GM20000 (cell line): ENCODE data around the gene C1RL.

Source experiments
- DNase-seq: peaks from one replicate; pipeline ENCODE4 v3.0.0; 2012; ENCODE audit warnings: low spot score
- TF ChIP-seq, protein P1 (sequence below): IDR thresholded peaks from 2 replicates; pipeline ENCODE4 v1.5.1; 2012; ENCODE audit warnings: mild to moderate bottlenecking, control low read depth; ENCODE audit errors: extremely low read depth, missing control alignments

Gene C1RL

DNA sequence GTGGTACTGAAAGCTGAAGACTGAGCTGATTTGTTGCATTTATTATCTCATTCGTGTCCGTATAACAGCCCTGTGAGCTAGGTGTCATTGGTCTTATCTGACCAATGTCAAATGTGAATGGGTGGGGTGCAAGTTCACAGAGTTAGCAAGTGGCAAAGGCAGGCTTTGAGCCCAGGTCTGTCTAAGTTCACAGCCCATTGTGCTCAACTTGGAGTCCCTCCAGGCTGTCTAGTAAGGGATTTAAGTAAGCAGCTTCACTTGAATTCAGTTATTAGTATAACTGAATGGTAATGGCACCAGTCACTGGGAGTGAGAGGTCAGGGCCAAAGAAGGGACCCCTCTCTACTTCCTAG, 40.0 kb downstream of the C1RL start:
- TF ChIP-seq, protein P1, sequence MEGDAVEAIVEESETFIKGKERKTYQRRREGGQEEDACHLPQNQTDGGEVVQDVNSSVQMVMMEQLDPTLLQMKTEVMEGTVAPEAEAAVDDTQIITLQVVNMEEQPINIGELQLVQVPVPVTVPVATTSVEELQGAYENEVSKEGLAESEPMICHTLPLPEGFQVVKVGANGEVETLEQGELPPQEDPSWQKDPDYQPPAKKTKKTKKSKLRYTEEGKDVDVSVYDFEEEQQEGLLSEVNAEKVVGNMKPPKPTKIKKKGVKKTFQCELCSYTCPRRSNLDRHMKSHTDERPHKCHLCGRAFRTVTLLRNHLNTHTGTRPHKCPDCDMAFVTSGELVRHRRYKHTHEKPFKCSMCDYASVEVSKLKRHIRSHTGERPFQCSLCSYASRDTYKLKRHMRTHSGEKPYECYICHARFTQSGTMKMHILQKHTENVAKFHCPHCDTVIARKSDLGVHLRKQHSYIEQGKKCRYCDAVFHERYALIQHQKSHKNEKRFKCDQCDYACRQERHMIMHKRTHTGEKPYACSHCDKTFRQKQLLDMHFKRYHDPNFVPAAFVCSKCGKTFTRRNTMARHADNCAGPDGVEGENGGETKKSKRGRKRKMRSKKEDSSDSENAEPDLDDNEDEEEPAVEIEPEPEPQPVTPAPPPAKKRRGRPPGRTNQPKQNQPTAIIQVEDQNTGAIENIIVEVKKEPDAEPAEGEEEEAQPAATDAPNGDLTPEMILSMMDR: no peak
- DNase-seq: no peak

DNA sequence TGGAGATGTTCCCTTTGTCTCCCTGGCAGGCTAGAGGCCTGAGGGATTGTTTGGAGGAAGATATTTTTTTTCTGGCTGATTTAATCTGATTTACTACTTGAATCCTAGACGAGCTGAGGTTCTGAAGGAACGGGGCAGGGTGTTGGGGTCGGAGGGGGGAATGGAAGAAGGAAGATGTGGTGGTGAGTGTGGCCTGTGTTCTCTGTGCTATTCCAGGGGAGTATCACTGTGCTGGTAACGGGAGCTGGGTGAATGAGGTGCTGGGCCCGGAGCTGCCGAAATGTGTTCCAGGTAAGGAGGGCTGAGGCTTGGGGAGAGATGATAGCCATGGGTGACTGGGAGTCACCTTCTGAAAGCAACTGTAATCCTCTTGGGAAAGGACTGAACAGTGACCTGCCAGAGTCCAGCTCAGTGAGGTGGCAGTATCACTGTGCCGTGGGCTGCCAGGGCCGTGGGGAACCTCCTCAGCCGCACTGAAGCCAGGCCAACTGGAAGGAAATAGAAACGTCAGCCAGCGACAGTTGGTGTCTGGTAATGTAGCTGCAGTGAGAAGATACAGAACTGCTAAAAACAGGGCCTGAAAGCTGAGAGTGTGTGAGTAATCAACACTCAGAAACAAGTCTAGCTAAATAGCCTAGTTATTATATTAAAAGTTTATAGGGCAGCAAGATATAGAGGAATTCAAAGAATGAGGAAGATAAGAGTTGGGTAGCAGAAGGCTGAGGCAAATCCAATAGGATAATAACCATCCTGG, 40.6 kb downstream of the C1RL start:
- TF ChIP-seq, protein P1: no peak
- DNase-seq: no peak

DNA sequence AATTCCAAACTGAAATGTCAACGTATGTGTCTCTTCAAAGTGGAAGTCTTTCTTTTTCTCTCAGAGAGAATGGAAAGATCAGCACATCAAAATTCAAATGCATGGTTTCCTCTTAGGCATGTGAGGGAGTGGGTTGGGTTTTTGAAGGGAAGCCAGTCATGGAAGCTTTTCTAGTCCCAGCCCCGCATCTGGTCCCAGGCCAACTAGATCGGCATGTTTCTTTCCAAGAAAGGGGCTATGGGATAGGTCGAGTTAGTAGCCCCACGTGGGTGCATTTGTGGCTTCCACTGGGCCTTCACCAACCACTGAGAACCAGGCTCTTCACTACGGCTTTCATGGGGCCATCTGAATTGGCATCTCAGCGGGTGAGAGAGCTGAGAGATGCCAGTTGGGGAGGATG, 41.9 kb downstream of the C1RL start:
- no peak for DNase-seq

GRCh38 chr12:7066596-7066995, 42.4 kb downstream of the C1RL start:
- TF ChIP-seq, protein P1: no peak
- DNase-seq: no peak

More for the DNA sequence above, 41.9 kb downstream of the C1RL start:
- TF ChIP-seq, protein P1: no peak

GRCh38 chr12:7065073-7065623, 43.9 kb downstream of the C1RL start:
- DNase-seq: no peak
- TF ChIP-seq, protein P1: no peak

DNA sequence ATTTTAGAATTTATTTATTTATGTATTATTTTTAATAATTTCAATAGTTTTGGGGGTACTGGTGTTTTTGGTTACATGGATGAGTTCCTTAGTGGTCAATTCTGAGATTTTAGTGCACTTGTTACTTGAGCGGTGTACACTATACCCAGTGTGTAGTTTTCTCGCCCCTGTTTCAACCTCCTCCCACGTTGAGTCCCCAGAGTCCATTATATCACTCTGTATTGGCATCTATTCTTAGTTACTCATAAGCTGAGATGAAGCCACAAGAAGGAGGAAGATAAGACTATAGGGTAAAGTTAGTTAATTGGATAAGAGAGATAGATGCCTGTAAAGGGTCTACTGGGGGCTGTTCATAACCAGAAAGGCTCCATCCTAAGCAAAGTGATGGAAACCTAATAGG, 44.5 kb downstream of the C1RL start:
- TF ChIP-seq, protein P1: no peak
- no peak for DNase-seq

GRCh38 chr12:7061596-7061995, 47.4 kb downstream of the C1RL start:
- no peak for DNase-seq
- TF ChIP-seq, protein P1: no peak
